Uterus (tissue), 2 donors: ENCODE results near the gene EXOSC7.

Source experiments
- CTCF ChIP-seq, 4 experiments: fragments of 200-600 bp in 2 of 4; fragments of 450-650 bp in 2 of 4; sonication (generic) in 2 of 4; IDR thresholded peaks; one replicate each; pipeline ENCODE4 v1.5.1; 2016 to 2019; ENCODE audit warnings: antibody characterized with exemption in 4 of 4, mild to moderate bottlenecking in 2 of 4, moderate library complexity in 1 of 4
- POLR2A ChIP-seq, 2 donors: fragments of 450-650 bp; IDR thresholded peaks; one replicate each; pipeline ENCODE4 v1.6.1; 2016; ENCODE audit warnings: antibody characterized with exemption in 2 of 2, mild to moderate bottlenecking in 1 of 2, moderate library complexity in 1 of 2

GRCh38 chr3:45002720-45003119 is 26.7 kb downstream of the EXOSC7 start:
- TF ChIP-seq CTCF (IDR thresholded peaks at IDR 0.05) (no peak), POLR2A (IDR thresholded peaks at IDR 0.05) (no peak)
